Testis (tissue), 2 donors: ENCODE data around the gene FAXC.

Experiments used
- CTCF ChIP-seq, 3 experiments: fragments of 450-650 bp in 2 of 3; fragments of 200-600 bp in 1 of 3; sonication (generic) in 1 of 3; IDR thresholded peaks; one replicate each; pipeline ENCODE4 v1.5.1; 2016 to 2019; ENCODE audit warnings: antibody characterized with exemption in 3 of 3, mild to moderate bottlenecking in 2 of 3, moderate library complexity in 1 of 3
- POLR2A ChIP-seq: fragments of 450-650 bp; IDR thresholded peaks from one replicate; pipeline ENCODE4 v1.6.1; 2017; ENCODE audit warnings: antibody characterized with exemption, mild to moderate bottlenecking, moderate library complexity

GRCh38 chr6:99250476-99250875 is 99.0 kb downstream of the FAXC start:
- TF ChIP-seq CTCF (IDR thresholded peaks at IDR 0.05) = no peak
- TF ChIP-seq POLR2A = no peak
